ENCODE results near the gene C1orf105.
A peak's percentile ranks its signal among the peaks of the same experiment; 100 is the strongest.

C1orf105 gene

DNA sequence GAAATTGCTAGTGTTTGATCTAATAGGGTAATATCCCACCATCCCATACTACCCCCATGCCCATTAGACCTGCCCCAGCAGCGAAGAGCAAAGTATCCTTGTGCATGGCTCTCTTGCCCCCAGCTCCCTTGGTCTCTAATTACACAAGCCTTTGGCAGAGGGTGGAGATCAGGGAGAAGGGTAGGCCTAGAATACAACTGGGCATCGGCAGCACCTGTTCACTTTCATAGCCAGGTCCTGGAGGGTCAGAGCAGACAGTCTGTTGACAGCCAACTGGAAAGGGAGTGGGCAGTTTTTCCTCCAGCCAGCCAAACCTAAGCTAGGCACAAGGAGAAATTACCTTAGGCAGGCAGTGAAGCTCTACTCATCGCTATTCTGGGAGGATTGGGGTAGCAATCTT, 26.1 kb downstream of the C1orf105 start:
- Histone ChIP-seq H3K36me3 (ENCODE audit: control insufficient read depth in 1 of 2, insufficient read depth in 2 of 2, low read length in 2 of 2) (peaks cover 3 to 7% of the 10 kb centered on the region in 2 experiments), H3K79me1 (ENCODE audit: low read length) (peaks cover 37% of the 10 kb centered on the region), H3K9ac (ENCODE audit: low read length) (no peak overlapping the region), H4K91ac (ENCODE audit: low read depth, low read length) (peak overlapping the region; percentile 58), H2BK5ac (ENCODE audit: low read depth, low read length, poor library complexity) (no peak overlapping the region), H3K23ac (ENCODE audit: low read length) (no peak overlapping the region), H3K4me3 (ENCODE audit: low read depth, low read length) (no peak overlapping the region), H3K18ac (ENCODE audit: low read length) (peak overlapping the region; percentile 57), H4K12ac (ENCODE audit: low read depth, low read length) (no peak overlapping the region), H3K27ac (ENCODE audit: low read depth, low read length) (no peak overlapping the region), H4K8ac (ENCODE audit: low read depth, low read length) (peak overlapping the region; percentile 6), H3K14ac (ENCODE audit: low read length) (peak overlapping the region; percentile 45), H3K9me3 (ENCODE audit: insufficient read depth, low read depth, low read length) (no peaks in the 10 kb centered on the region), H3K27me3 (ENCODE audit: insufficient read depth, low read length) (no peaks in the 10 kb centered on the region), H2BK120ac (ENCODE audit: insufficient read depth, low read length, poor library complexity) (peak overlapping the region; percentile 52), H3K4me2 (ENCODE audit: low read length) (no peak overlapping the region), H3K4ac (ENCODE audit: low read depth, low read length) (no peak overlapping the region), H2BK12ac (ENCODE audit: low read length) (peak overlapping the region; percentile 92), H3K79me2 (ENCODE audit: control insufficient read depth, insufficient read depth, low read length, poor library complexity) (peaks cover 7% of the 10 kb centered on the region), H2AK5ac (ENCODE audit: low read length) (peak overlapping the region; percentile 88), H3K4me1 (ENCODE audit: control insufficient read depth in 1 of 2, insufficient read depth in 2 of 2, low read length in 2 of 2) (peaks cover 22 to 39% of the 10 kb centered on the region in 2 experiments), H2AFZ (ENCODE audit: insufficient read depth, low read length, poor library complexity) (no peak overlapping the region)
- DNase-seq = no peak
- no CpG with 5 or more reads among the region's 3 CpGs for WGBS (ENCODE audit: extremely low coverage, insufficient coverage, insufficient read length)

DNA sequence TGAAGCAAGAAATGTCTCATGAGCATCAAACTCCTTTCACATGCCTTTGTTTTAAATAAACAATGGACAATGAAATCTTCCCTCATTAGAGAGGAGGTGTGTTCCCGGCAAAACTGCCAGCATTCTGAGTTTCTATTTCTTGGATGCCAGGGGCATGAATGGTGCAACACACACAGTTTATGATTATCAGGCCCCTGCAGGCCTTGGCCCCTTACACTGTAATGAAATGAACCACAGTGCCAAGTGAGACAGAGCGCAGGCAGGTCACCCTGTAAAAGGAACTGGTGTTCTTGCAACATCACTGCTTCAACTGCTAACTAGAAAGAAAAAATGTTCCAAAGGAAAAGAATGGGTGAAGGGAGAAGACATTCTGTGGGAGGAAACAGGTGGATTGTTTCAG, 27.2 kb downstream of the C1orf105 start:
- peaks cover 22 to 36% of the 10 kb centered on the region in 2 experiments for H3K4me1 ChIP-seq (ENCODE audit: control insufficient read depth in 1 of 2, insufficient read depth in 2 of 2, low read length in 2 of 2)

DNA sequence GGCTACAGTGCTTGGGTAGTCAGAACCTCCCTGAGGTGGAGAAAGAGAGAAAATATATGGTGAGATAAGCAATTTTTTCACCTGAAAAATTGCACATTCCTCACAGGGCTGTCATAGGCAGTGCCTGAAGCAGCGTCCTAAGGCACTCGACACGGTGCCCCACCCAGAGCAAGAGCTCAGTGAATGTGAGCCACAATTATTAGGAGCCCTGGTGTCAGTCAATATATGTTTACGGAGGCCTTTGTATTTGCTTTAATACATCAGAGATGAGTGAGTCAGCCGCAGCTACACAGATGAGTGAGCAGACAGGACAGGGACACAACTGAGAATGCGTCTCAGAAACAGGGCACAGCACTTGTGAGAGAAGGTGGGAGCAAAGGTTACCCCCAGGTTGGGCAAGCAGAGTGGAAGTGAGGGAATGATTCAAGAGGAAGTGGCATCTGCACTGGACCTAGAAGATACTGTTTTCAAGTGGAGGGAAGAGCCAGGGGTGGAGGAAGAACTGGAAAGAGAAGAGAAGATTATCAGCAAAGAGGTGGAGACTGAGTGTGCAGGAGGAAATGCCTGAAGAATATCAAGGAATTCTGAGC, 28.6 kb downstream of the C1orf105 start:
- Histone ChIP-seq H4K8ac (ENCODE audit: low read depth, low read length) (peak overlapping the region; percentile 79), H2AK5ac (ENCODE audit: low read length) (peak overlapping the region; percentile 66), H3K23ac (ENCODE audit: low read length) (no peak overlapping the region), H3K18ac (ENCODE audit: low read length) (peak overlapping the region; percentile 69), H3K9me3 (ENCODE audit: insufficient read depth, low read depth, low read length) (no peaks in the 10 kb centered on the region), H3K36me3 (ENCODE audit: control insufficient read depth in 1 of 2, insufficient read depth in 2 of 2, low read length in 2 of 2) (no peaks in the 10 kb centered on the region), H2BK12ac (ENCODE audit: low read length) (peak overlapping the region; percentile 93), H3K79me2 (ENCODE audit: control insufficient read depth, insufficient read depth, low read length, poor library complexity) (peaks cover 2% of the 10 kb centered on the region), H2BK120ac (ENCODE audit: insufficient read depth, low read length, poor library complexity) (peak overlapping the region; percentile 91), H3K4me2 (ENCODE audit: low read length) (no peak overlapping the region), H3K79me1 (ENCODE audit: low read length) (peaks cover 42% of the 10 kb centered on the region), H3K27ac (ENCODE audit: low read depth, low read length) (peak overlapping the region; percentile 85), H2AFZ (ENCODE audit: insufficient read depth, low read length, poor library complexity) (peak overlapping the region; percentile 32), H3K14ac (ENCODE audit: low read length) (peak overlapping the region; percentile 76), H3K27me3 (ENCODE audit: insufficient read depth, low read length) (no peaks in the 10 kb centered on the region), H3K4me1 (ENCODE audit: control insufficient read depth in 1 of 2, insufficient read depth in 2 of 2, low read length in 2 of 2) (peaks cover 25 to 40% of the 10 kb centered on the region in 2 experiments), H2BK5ac (ENCODE audit: low read depth, low read length, poor library complexity) (peak overlapping the region; percentile 66), H3K9ac (ENCODE audit: low read length) (no peak overlapping the region), H3K4ac (ENCODE audit: low read depth, low read length) (peak overlapping the region; percentile 57), H4K12ac (ENCODE audit: low read depth, low read length) (no peak overlapping the region), H3K4me3 (ENCODE audit: low read depth, low read length) (no peak overlapping the region), H4K91ac (ENCODE audit: low read depth, low read length) (peak overlapping the region; percentile 92)
- peak; percentile 83 to 93 for DNase-seq
- WGBS (ENCODE audit: extremely low coverage, insufficient coverage, insufficient read length) = no CpG with 5 or more reads among the region's 6 CpGs

More for the DNA sequence above, 27.2 kb downstream of the C1orf105 start:
- no peaks in the 10 kb centered on the region for H3K9me3 ChIP-seq (ENCODE audit: insufficient read depth, low read depth, low read length)
- peak overlapping the region; percentile 87 for H2BK12ac ChIP-seq (ENCODE audit: low read length)
- H2AFZ ChIP-seq (ENCODE audit: insufficient read depth, low read length, poor library complexity) = no peak overlapping the region
- H3K4me2 ChIP-seq (ENCODE audit: low read length) = no peak overlapping the region
- H3K14ac ChIP-seq (ENCODE audit: low read length) = no peak overlapping the region
- H3K4ac ChIP-seq (ENCODE audit: low read depth, low read length) = no peak overlapping the region
- H3K27me3 ChIP-seq (ENCODE audit: insufficient read depth, low read length) = no peaks in the 10 kb centered on the region
- no peak overlapping the region for H3K27ac ChIP-seq (ENCODE audit: low read depth, low read length)
- no peak overlapping the region for H3K9ac ChIP-seq (ENCODE audit: low read length)
- H4K8ac ChIP-seq (ENCODE audit: low read depth, low read length) = no peak overlapping the region
- H3K23ac ChIP-seq (ENCODE audit: low read length) = no peak overlapping the region
- no peaks in the 10 kb centered on the region for H3K36me3 ChIP-seq (ENCODE audit: control insufficient read depth in 1 of 2, insufficient read depth in 2 of 2, low read length in 2 of 2)
- no peak for DNase-seq
- peak overlapping the region; percentile 57 for H2BK120ac ChIP-seq (ENCODE audit: insufficient read depth, low read length, poor library complexity)
- H2AK5ac ChIP-seq (ENCODE audit: low read length) = no peak overlapping the region
- no CpG with 5 or more reads among the region's 2 CpGs for WGBS (ENCODE audit: extremely low coverage, insufficient coverage, insufficient read length)
- H3K18ac ChIP-seq (ENCODE audit: low read length) = no peak overlapping the region
- no peak overlapping the region for H4K12ac ChIP-seq (ENCODE audit: low read depth, low read length)
- H3K79me1 ChIP-seq (ENCODE audit: low read length) = peaks cover 42% of the 10 kb centered on the region
- H3K79me2 ChIP-seq (ENCODE audit: control insufficient read depth, insufficient read depth, low read length, poor library complexity) = peaks cover 7% of the 10 kb centered on the region
- H2BK5ac ChIP-seq (ENCODE audit: low read depth, low read length, poor library complexity) = no peak overlapping the region
- H3K4me3 ChIP-seq (ENCODE audit: low read depth, low read length) = no peak overlapping the region
- H4K91ac ChIP-seq (ENCODE audit: low read depth, low read length) = no peak overlapping the region

DNA sequence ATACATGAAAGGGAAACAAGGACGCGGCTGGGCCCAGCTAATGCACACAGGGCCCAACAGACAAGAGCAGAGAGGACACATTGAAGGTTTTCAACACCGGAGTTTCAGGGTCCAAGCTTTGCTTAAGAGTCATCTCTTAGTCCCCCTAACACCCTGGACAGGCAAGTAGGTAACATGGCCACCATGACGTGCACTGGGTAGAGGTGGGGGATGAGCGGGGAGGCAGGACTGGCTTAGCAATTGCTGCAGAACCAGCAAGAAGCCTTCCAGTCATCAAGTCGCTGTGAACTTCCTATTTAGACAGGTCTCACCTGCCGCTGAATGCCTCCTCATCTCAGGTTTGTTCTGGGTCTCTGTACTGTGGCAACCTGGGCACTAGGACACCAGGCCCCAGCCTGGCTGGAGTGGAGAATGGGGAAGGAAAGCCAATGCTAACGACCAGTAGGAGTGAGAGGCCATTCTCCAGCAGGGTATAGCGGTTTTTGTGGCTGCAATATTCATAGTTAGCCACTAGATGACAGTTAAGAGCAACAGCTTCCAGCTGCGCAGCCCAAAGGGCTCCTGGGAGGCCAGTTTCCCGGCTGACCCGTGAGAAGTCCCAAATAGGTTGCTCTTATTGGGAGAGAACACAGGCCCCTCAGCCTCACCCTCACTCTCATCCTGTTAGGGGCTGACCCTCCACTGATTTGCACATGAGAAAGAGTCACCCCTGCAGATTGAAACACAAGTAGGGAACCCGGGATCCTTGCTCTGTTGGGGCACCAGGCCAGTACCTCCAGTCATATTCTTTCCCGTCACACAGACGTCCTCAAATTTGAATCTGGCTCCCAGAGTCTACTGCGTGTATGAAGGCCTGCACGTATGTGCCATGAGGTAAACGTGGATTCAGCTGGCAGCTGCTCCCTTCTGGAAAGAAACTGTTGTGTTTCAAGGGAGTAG, 29.4 kb downstream of the C1orf105 start:
- DNase-seq = peak; percentile 63 to 85
- H3K4ac ChIP-seq (ENCODE audit: low read depth, low read length) = peak overlapping the region; percentile 57
- peak overlapping the region; percentile 79 for H4K8ac ChIP-seq (ENCODE audit: low read depth, low read length)
- peaks cover 2% of the 10 kb centered on the region for H3K79me2 ChIP-seq (ENCODE audit: control insufficient read depth, insufficient read depth, low read length, poor library complexity)
- no peak overlapping the region for H4K12ac ChIP-seq (ENCODE audit: low read depth, low read length)
- WGBS (ENCODE audit: extremely low coverage, insufficient coverage, insufficient read length) = no CpG with 5 or more reads among the region's 18 CpGs
- peak overlapping the region; percentile 96 for H3K27ac ChIP-seq (ENCODE audit: low read depth, low read length)
- H3K4me1 ChIP-seq (ENCODE audit: control insufficient read depth in 1 of 2, insufficient read depth in 2 of 2, low read length in 2 of 2) = peaks cover 25 to 40% of the 10 kb centered on the region in 2 experiments
- peak overlapping the region; percentile 92 for H4K91ac ChIP-seq (ENCODE audit: low read depth, low read length)
- H3K9me3 ChIP-seq (ENCODE audit: insufficient read depth, low read depth, low read length) = no peaks in the 10 kb centered on the region
- H2BK5ac ChIP-seq (ENCODE audit: low read depth, low read length, poor library complexity) = peak overlapping the region; percentile 66
- H3K36me3 ChIP-seq (ENCODE audit: control insufficient read depth in 1 of 2, insufficient read depth in 2 of 2, low read length in 2 of 2) = no peaks in the 10 kb centered on the region
- H2AFZ ChIP-seq (ENCODE audit: insufficient read depth, low read length, poor library complexity) = no peak overlapping the region
- peak overlapping the region; percentile 69 for H3K18ac ChIP-seq (ENCODE audit: low read length)
- H2BK12ac ChIP-seq (ENCODE audit: low read length) = peak overlapping the region; percentile 93
- H3K4me2 ChIP-seq (ENCODE audit: low read length) = peak overlapping the region; percentile 11
- peak overlapping the region; percentile 91 for H2BK120ac ChIP-seq (ENCODE audit: insufficient read depth, low read length, poor library complexity)
- H3K9ac ChIP-seq (ENCODE audit: low read length) = no peak overlapping the region
- H3K79me1 ChIP-seq (ENCODE audit: low read length) = peaks cover 46% of the 10 kb centered on the region
- peak overlapping the region; percentile 76 for H3K14ac ChIP-seq (ENCODE audit: low read length)
- peak overlapping the region; percentile 67 for H2AK5ac ChIP-seq (ENCODE audit: low read length)
- H3K27me3 ChIP-seq (ENCODE audit: insufficient read depth, low read length) = no peaks in the 10 kb centered on the region
- no peak overlapping the region for H3K23ac ChIP-seq (ENCODE audit: low read length)
- H3K4me3 ChIP-seq (ENCODE audit: low read depth, low read length) = no peak overlapping the region

Data from trophoblast cell (in vitro differentiated cells and primary cell).